GM18526 (cell line): ENCODE measurements around the gene CAPG.

ENCODE experiments used
- POLR2A ChIP-seq: IDR thresholded peaks from 3 replicates; pipeline ENCODE4 v1.6.1; 2011; ENCODE audit not compliant: insufficient read length; ENCODE audit errors: extremely low read depth

The CAPG gene

GRCh38 chr2:85430752-85431569 is 20.8 kb upstream of the CAPG start:
- TF ChIP-seq POLR2A = no peak

GRCh38 chr2:85429924-85430289 is 19.7 kb upstream of the CAPG start:
- no peak for TF ChIP-seq POLR2A

- no peak for TF ChIP-seq POLR2A
Measured at GRCh38 chr2:85429213-85429923, 19.2 kb upstream of the CAPG start.

- TF ChIP-seq POLR2A = no peak
Measured at GRCh38 chr2:85428343-85428881, 18.2 kb upstream of the CAPG start.

GRCh38 chr2:85427300-85427835 is 17.2 kb upstream of the CAPG start:
- no peak for TF ChIP-seq POLR2A

- TF ChIP-seq POLR2A = no peak
Measured at GRCh38 chr2:85425588-85425987, 15.4 kb upstream of the CAPG start.

- TF ChIP-seq POLR2A = no peak
Measured at GRCh38 chr2:85423525-85423924, 13.4 kb upstream of the CAPG start.

GRCh38 chr2:85422072-85422457 is 11.9 kb upstream of the CAPG start:
- no peak for TF ChIP-seq POLR2A

GRCh38 chr2:85421260-85422071 is 11.3 kb upstream of the CAPG start:
- TF ChIP-seq POLR2A = no peak

- TF ChIP-seq POLR2A = peak; percentile 14
Measured at GRCh38 chr2:85420536-85421259, 10.5 kb upstream of the CAPG start.

- no peak for TF ChIP-seq POLR2A
Measured at GRCh38 chr2:85419009-85419675, 9.0 kb upstream of the CAPG start.

- TF ChIP-seq POLR2A = peak; percentile 52
Measured at GRCh38 chr2:85418132-85419008, 8.2 kb upstream of the CAPG start, which contains the start of gene SH2D6. Gene SH2D6, plus strand, starts transcription at chr2:85418714. Its CDS starts 10,752 bp downstream, at chr2:85429466.
